NCI-H82 (cell line): ENCODE measurements around the gene DOHH.

ENCODE experiments used
- DNase-seq: peaks from one replicate; lab custom pipeline; 2025; lab: John Stamatoyannopoulos, UW

The DOHH gene, protein sequence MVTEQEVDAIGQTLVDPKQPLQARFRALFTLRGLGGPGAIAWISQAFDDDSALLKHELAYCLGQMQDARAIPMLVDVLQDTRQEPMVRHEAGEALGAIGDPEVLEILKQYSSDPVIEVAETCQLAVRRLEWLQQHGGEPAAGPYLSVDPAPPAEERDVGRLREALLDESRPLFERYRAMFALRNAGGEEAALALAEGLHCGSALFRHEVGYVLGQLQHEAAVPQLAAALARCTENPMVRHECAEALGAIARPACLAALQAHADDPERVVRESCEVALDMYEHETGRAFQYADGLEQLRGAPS

DNA sequence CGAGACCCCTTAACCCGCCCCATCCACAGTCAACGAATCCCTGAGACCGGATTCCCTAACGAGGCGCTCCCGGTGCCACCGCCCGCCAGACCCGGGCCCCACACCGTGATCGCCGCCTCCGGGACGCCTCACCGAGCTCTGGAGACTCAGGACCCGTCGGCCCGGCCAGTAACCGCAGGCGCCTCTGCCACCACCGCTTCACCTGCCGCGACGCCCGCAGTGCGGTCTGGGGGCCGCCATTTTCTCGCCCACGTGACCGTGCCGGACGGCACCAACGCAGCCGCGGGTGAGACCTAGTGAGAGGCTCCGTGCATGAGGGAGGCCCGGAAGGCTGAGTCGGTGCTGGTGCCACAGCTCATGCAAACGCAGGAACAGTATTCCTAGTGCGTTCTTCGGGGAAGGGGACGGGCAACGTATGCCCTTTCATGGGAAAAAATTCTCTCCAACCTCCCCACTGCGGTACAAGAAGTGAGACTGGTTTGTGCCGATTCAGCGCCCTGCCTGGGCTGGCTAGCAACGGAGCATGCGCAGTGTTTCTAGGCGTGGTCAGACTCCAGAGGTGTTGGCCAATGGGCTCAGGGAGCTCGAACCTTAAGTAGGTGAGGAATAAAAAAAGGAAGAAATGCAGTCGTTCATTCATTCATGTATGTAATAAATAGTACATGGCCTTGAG is at the start of gene DOHH:
TSS of gene DOHH (minus strand) at position 246 of the 673 bp plus-strand sequence. CDS start 3,860 bp downstream, outside the sequence.
- DNase-seq = peak; percentile 96

DNA sequence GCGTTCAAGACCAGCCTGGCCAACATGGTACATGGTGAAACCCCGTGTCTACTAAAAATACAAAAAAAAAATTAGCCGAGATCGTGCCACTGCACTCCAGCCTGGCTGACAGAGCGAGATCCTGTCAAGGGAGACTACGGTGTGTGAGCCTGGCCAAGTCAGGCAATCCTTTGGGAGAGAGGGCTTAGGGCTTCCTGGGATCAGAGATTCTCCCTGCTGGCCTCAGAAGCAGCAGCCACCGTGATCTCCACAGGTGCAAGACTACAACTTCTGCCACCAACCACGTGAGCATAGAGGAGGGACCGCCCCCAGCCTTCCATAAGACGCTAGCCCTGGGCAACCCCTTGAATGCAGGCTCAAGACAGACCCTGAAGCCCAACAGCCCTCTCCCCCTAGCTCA is 49.3 kb upstream of the DOHH start:
- no peak for DNase-seq

DNA sequence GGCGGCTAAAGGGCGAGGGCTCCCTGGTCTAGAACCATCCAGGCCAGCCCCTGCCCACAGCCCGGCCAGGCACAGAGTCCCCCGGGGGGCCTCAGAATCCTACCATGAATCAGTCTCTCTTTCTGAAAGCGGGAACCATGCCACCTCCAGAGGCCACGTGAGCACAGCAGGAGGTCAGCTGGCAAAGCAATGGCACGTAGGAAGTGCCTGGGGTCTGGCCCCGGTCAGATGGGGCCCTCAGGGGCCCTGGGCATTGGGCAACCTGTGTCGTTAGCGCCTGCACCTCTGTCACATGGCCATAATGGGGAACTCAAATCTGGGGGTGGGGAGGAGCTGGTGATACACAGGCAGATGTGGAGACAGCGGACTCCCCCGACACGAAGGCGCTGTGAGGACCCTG is 48.1 kb upstream of the DOHH start:
- DNase-seq = no peak

DNA sequence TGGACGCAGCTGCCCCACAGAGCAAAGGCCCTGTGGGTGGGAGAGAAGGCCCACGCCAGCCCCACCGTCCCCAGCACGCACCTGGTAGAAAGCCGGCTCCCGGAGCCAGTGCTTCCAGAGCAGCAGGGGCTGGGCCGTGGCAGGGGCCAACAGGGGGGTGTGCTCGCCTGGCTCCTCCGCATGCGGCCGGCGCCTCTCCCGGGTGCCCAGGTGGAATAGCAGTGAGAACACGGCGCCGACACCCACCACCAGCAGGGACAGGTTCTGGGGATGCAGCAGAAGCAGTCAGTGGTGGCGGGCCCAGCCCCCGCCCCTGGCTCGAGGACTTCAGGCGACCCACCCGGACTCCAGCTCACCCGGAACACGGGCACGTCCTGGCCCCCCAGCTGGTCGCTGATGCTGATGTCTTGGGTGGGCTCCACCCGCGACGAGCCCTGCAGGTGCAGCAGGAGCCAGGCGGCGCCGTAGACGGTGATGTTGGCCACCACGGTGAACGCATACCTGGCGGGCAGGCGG is 47.4 kb upstream of the DOHH start:
- no peak for DNase-seq

DNA sequence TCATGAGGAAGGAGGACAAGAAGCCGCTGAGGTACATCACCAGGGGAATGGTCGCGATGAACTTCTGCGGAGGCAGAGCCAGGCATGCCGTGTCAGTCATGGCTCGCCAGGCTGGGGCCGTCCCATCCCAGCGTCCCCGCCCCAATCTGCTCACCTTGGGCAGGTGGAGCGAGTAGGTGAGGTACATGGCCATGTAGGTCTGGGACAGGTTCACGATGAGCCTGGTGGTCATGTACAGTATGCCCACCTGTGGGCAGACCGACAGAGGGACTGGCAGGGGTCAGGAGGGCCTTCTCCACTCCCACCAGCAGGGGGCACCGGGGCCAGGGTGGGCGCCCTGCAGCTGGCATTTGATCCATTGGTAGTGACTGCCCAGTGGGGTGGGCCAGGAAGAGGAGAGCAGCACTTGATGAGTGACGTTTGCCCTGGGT is 46.8 kb upstream of the DOHH start:
- DNase-seq = no peak

DNA sequence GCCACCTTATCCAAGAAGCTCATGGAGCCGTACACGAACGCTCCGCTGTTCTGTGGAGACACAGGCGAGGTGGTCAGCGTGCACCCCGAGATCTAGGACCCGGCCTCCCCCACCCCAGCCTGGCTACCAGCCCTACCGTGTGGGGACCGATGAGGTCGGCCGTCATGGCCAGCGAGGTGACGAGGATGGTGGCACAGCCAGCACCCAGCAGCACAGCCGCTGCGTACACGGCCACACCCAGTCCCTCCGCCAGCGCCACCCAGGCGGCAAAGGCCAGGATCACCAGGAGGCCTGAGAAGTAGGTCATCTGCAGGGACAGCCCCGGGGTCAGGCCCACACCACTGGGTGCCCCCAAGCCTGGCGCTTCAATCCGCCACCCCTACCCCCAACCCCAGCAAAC is 45.6 kb upstream of the DOHH start:
- DNase-seq = no peak

DNA sequence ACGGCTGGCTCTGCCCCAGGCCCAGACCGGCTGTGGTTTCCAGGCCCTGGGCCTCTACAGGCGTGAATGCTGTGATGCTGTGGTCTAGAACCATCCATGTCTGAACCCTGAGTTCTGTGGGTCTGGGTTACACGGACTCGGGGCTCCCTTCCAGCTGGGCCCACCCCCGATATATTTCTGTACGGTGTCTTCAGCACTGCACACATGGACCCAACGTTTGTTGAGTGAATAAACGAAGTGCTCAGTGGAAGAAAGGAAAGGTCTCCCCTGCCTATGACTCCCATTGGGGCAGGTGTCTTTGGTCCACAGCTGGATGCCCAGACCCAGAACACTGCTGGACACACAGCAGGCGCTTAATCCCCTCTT is 45.2 kb upstream of the DOHH start:
- no peak for DNase-seq

DNA sequence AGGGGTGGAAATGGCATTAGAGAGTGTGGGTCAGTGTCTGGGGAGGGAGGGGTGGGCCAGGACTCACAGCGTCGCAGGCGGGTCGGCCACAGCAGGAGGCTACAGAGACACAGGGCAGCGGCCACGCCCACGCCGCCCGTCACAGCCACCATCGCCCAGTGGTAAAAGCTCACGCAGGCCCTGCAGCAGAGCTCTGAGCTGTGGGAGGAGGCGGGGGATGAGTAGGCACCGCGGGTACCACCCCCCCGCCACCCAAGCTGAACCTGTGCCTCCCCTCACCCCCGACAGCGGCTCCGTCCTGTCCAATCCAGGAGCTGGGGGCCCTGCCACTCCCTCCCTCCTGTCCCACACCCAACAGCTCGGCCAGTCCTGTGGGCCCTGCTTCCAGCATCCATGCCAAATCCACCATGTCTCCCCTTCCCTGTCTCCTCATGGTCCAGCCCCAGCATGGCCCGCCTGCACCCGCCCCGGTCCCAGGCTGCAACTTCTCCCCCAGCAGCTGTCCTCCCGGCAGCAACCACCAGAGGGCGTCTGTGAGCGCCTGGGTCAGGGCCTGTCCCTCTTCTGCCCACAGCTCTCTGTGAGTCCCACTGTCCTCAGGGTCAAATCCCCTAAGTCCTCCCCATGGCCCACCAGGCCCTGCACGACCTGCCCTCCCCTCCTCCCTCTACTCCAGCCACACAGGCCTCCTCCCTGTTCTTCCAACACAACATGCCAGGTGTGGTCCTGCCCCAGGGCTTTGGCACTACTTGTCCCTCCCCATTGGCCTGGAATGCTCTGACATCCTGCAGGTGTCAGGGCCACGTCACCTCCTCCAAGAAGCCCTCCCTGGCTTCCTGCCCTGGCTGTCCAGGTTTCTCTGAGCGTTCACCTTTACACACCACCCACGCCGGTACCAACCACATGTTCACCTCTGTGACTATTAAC is 44.5 kb upstream of the DOHH start:
- peak; percentile 52 for DNase-seq

DNA sequence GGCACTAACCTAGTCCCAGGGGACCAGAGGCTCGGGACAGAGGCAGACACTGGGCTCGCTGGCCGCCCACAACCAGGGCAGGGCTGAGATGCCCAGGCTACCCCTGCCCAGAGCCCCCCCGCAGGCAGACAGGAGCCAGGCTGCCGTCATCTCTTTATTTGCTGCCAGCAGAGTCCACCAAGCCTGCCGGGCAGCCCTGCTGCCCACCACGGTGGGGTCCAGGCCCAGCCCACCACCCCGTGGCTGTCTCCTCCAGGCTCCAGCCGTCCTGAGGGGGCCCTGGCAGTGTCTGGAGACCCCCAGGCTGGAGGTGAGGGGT is 43.5 kb upstream of the DOHH start:
- DNase-seq = no peak

DNA sequence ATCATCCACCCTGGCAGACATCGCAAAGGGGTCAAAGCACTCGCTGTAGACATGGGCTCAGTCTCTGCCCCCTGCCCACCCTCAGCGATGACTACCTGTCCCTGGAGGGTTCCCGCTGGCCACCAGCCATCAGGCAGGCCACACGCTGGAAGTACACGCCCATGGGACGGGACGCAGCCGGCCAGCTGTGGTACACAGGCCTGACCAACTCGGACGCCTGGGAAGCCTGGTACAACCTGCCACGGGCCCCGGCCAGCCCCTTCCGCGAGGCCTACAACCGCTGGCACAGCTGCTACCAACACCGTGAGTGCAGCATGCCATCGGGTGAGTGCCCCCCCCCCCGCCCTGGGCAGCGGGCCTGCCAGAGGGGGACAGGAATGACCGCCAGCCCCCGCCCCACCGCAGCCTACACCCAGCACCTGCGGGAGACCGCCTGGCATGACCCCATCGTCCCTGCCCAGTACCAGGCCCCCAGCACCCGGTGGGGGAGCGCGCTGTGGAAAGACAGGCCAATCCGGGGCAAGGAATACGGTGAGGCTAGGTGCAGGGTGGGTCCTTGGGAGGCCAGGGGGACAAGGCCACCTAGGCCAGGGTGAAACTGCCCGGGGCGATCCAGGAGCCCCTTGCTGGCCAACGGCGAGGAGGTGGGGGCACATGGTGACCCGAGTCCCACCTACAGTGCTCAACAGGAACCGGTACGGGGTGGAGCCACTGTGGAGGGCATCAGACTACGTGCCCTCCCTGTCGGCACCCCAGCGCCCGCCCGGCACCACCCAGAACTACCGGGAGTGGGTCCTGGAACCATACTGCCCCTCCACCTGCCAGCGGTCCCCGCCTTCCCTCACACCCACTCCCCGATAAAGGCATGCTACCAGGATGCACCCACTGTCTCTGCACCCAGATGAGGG is 42.9 kb upstream of the DOHH start:
- no peak for DNase-seq

DNA sequence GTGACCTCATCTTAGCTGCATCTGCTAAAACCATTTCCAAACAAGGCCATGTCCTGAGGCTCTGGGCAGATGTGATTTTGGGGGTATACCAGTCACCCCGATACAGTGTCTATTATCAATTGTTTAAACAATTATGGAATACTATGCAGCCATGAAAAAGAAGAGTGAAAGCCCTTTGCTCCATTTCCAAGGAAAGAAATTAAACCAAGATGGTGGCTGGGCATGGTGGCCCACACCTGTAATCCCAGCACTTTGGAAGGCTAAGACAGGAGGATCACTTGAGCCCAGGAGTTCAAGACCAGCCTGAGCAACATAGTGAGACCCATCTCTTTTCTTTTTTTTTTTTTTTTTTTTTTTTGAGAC is 39.3 kb upstream of the DOHH start:
- no peak for DNase-seq

DNA sequence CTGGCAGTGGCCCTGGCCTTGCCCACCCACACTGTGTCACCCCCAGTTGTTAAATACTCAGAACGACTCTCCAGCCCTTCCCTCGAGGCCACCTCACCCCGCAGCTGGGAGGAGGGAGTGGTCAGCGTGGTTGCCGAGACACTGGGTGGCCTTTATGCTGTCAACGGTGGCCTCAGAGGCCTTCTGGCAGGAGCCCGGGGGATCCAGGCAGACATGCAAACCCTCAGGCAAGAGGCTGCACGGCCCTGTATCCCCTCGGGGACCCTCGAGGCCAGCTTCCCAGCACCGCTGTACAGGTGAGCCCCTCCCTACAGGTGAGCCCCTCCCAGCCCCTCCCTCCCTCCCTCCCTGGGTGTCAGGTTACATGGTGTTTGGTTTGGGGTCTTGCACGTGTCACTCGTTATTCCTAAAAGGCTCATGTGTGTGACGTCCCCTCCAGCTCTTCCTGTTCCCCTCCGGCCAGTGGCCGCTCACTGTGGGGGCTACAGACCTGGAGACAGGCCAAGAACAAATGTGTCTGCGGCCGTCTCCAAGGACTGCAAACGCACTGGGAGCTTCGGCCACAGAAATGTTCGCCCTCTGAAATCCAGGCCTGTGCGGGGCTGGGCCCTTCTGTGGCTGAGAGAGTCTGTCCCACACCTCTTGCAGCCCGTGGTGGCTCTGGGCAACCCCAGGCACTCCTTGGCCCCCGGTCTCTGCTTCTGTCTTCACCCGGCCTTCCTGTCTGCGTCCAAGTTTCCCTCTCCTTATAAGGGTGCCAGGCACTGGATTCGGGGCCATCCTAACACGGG is 38.7 kb upstream of the DOHH start, which contains the start of gene TEKTIP1:
TSS of gene TEKTIP1 (plus strand) at position 210 of the 791 bp plus-strand sequence. CDS start at position 214, 4 bp downstream.
- peak; percentile 13 for DNase-seq

DNA sequence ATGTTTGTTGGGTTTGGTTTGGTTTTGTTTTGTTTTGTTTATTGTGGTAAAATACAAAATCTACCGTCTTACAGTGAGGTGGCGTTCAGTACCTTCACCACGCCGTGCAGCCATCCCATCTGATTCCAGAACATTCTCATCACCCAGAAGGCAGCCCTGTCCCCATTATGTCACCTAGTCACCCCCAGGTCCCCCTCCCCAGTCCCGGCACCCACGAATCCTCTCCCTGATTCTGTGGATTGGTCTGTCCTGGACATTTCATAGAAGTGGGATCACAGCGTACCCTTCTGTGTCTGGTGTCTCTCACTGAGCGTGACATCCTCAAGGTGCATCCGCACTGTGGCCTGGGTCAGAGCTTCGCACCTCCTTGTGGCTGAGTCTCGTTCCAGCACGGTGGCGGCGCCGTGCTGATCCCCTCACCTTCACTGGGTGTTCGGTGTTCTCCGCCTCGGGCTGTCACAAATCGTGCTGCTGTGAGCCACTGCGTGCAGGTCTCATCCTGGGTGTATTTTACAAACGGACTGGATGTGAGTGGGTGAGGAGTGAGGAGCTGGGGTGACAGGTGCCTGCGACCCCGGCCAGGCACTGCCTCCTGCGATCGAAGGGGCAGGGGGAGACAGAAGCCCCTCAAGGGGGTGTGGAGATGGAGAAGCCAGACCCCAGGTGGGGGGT is 37.9 kb upstream of the DOHH start:
- no peak for DNase-seq

DNA sequence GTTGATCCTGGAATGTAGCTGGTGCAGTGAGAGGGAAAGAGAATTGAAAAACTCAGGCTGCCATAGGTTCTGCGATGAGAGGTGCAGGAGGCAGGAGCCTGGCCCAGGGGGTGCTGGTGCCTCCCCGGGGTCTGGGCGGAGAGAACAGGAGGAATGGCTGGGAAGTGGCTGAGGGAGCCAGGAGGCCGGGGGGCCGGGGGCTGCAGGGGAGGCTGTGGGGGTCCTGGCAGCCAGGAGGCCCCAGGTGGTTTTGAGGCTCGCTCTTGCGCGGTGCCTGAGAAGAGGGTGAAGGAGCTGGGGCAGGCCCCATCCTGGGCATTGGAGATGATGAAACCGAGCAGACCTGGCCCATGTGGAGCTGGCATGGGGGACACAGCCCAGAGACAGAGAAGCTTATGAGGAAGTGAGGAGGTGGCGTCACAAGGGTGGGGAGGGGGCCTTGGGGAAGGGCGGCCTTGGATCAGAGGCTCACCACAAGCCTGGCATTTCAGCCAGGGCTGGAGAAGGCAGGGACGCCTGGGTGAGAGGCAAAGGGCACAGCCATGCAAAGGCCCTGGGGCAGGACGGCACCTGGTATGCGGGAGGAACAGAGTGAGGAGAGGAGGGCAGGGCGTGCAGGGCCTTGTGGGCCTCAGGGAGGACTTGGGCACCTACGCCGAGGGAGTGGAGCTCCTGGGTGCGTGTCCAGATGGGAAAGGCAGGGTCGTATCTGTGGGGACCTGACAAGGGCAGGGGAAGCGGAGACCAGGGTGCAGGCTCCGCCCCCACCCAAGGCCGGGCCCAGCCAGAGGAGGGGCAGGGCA is 37.2 kb upstream of the DOHH start:
- no peak for DNase-seq

DNA sequence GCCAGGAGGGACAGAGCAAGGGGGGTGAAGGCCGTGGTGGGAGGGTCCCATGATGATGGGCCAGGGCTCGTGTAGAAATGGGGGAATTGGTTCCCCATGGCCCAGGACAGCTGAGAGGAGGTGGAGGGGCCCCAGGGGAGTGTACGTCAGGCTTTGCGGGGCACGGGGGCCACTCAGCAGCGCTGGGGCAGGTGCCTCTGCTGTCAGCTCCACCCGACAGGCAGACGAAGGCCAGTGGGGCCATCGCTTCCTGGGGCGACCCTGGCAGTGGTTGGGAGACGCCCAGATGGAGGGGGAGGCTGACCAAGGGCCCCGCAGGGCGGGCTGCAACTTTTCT is 36.6 kb upstream of the DOHH start:
- no peak for DNase-seq

DNA sequence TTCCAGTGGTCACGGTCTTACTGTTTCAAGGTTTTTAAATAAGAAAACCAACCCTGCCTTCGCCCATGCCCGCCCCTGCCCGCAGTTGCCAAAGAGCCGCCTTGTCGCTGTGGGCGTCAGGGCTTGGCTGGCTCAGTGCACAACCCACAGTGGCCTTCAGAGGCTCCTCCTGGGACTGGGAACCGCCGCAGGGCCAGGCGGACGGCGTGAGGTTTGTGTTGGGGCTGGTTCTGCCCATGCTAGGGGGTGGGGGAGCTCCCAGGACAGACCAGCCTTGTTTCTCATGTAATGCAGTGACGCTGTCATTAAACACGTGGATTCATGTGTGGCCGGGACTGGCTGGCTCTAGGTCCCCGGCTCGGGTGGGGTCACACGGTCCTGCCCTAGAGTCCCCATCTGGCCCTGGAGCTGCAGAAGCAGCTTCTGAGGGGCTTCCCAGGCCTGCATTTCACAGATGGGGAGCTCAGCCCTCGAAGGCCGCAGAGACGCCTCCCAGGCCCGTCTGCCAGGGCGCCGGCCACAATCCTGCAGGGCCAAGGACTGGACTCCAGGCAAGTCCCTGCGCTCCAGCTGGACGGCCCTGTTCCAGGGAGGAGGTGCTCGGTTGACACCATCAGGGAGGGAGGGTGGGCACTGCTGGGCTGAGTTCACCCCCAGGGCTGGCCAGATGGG is 36.1 kb upstream of the DOHH start:
- DNase-seq = no peak

DNA sequence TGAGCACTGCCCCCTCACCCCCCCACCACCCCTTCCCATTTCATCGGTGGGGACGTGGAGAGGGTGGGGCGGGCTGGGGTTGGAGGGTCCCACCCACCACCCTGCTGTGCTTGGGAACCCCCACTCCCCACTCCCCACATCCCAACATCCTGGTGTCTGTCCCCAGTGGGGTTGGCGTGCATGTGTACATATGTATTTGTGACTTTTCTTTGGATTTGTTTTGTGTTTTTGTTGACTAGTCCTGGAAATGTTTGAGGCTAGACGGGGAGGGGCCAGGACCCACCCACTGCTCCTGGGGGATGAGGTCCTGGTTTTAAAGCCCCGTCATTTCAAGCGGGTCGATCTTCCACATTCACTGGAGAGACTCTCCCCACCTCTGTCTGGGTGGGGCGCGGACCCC is 35.5 kb upstream of the DOHH start:
- DNase-seq = no peak

DNA sequence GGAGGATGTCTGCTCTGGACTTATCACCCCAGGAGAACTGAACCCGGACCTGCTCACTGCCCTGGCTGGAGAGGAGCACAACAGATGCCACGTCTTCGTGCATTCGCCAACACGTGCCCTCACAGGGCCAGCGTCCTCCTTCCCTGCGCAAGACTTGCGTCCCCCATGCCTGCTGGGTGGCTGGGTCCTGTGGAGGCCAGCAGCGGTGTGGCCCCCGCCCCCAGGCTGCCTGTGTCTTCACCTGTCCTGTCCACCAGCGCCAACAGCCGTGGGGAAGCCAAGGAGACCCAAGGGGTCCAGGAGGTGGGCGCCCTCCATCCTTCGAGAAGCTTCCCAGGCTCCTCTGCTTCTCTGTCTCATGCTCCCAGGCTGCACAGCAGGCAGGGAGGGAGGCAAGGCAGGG is 35.1 kb upstream of the DOHH start:
- DNase-seq = no peak

DNA sequence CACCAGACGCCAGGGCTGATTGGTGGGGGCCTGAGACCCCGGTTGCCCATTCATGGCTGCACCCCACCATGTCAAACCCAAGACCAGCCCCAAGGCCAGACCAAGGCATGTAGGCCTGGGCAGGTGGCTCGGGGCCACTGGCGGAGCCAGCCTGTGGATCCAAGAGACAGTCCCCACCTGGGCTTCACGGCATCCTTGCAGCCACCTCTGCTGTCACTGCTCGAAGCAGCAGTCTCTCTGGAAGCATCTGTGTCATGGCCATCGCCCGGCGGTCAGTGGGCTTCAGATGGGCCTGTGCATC is 34.7 kb upstream of the DOHH start:
- DNase-seq = no peak
